ENCODE results near the gene KCNQ5.

The KCNQ5 gene

DNA sequence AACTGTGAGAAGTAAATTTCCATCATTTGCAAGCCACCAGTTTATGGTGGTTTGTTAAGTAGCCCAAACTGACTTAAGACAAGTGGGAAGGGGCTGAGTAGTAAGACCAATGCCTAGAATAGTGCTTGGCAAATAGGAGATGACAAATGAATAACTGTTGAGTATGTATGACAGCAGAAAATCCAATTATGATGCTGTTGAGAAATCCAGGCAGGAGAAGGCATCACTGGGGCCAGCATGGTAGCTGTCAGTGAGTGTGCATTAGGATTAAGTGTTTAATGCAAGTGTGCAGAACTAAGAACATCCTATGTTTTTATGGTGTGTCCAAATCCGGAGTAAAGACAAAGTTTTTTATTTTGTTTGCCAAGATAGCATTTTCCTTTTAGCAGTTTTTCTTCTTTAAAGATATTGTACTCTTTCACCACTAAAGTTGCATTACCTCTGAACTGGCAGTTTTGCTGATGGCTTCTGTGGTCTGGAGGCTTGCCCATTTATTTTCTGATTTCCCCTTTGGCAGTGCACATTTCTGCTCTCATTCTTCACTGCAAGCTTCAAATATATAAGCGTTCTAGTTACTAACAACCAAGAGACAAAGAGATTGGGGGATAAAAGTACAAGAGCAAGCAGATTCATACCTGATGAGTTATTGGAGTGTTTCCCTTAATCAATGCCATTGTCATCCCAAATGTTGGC lies 289.7 kb downstream of the KCNQ5 start:
- no peaks in the 10 kb centered on the region for H3K9me3 ChIP-seq (ENCODE audit: low read length)
- H3K9ac ChIP-seq (ENCODE audit: low read length), result no peak overlapping the region
- H3K27ac ChIP-seq (ENCODE audit: low read depth, low read length, poor library complexity, severe bottlenecking), result no peak overlapping the region
- H3F3A ChIP-seq (ENCODE audit: insufficient read depth, low read length), result no peaks in the 10 kb centered on the region; the same call in 1 of the 2 replicates
- no peak overlapping the region for H2AFZ ChIP-seq (ENCODE audit: low read length)
- no peaks in the 10 kb centered on the region for H3K9me2 ChIP-seq (ENCODE audit: low read depth, low read length)
- no peak overlapping the region for H3K4me2 ChIP-seq (ENCODE audit: low read length)
- H4K20me1 ChIP-seq (ENCODE audit: insufficient read depth, low read length), result no peaks in the 10 kb centered on the region
- no peak for TF ChIP-seq EZH2 (IDR thresholded peaks at IDR 0.05; ENCODE audit: borderline replicate concordance, low read length)
- TF ChIP-seq, protein P1, sequence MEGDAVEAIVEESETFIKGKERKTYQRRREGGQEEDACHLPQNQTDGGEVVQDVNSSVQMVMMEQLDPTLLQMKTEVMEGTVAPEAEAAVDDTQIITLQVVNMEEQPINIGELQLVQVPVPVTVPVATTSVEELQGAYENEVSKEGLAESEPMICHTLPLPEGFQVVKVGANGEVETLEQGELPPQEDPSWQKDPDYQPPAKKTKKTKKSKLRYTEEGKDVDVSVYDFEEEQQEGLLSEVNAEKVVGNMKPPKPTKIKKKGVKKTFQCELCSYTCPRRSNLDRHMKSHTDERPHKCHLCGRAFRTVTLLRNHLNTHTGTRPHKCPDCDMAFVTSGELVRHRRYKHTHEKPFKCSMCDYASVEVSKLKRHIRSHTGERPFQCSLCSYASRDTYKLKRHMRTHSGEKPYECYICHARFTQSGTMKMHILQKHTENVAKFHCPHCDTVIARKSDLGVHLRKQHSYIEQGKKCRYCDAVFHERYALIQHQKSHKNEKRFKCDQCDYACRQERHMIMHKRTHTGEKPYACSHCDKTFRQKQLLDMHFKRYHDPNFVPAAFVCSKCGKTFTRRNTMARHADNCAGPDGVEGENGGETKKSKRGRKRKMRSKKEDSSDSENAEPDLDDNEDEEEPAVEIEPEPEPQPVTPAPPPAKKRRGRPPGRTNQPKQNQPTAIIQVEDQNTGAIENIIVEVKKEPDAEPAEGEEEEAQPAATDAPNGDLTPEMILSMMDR (IDR thresholded peaks at IDR 0.05; ENCODE audit: low read length), result no peak
- peaks cover 9% of the 10 kb centered on the region for H3K4me1 ChIP-seq (ENCODE audit: insufficient read depth, low read length, severe bottlenecking)
- H3K27me3 ChIP-seq (ENCODE audit: insufficient read depth, low read length), result no peaks in the 10 kb centered on the region
- no peaks in the 10 kb centered on the region for H3K36me3 ChIP-seq (ENCODE audit: insufficient read depth, low read length)
- no peak overlapping the region for H3K4me3 ChIP-seq (ENCODE audit: low read depth, low read length, poor library complexity, severe bottlenecking)
- peaks cover 5% of the 10 kb centered on the region; the same call in 1 of the 2 replicates for H3K79me2 ChIP-seq (ENCODE audit: insufficient read depth, low read length)

DNA sequence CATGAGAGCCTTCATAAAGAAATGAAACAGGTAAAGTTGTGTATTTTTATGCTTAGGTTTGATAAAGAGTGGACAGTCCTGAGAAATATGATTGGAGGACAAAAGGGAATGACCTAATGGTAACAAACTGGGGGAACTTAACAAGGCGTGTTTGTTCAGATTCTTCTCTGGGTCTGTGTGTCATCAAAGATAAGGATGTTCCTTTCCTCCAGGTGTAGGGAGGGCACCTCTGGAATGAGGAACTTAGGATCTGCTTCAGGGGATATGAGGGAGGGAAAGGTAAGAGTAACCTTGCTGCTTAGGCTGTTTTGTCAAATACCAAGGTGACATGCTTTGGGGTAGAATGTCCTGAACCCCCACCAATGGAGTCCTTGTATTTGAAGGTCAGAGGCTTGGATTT lies 291.9 kb downstream of the KCNQ5 start:
- TF ChIP-seq, protein P1 (IDR thresholded peaks at IDR 0.05; ENCODE audit: low read length), result no peak
- no peak for TF ChIP-seq EZH2 (IDR thresholded peaks at IDR 0.05; ENCODE audit: borderline replicate concordance, low read length)
- Histone ChIP-seq H3K27ac (ENCODE audit: low read depth, low read length, poor library complexity, severe bottlenecking) (no peak overlapping the region), H3K9ac (ENCODE audit: low read length) (no peak overlapping the region), H3K4me2 (ENCODE audit: low read length) (no peak overlapping the region), H3K9me2 (ENCODE audit: low read depth, low read length) (no peaks in the 10 kb centered on the region), H3K27me3 (ENCODE audit: insufficient read depth, low read length) (no peaks in the 10 kb centered on the region), H3K36me3 (ENCODE audit: insufficient read depth, low read length) (no peaks in the 10 kb centered on the region), H3K4me1 (ENCODE audit: insufficient read depth, low read length, severe bottlenecking) (peaks cover 9% of the 10 kb centered on the region), H3K9me3 (ENCODE audit: low read length) (no peaks in the 10 kb centered on the region), H3F3A (ENCODE audit: insufficient read depth, low read length) (no peaks in the 10 kb centered on the region), H4K20me1 (ENCODE audit: insufficient read depth, low read length) (no peaks in the 10 kb centered on the region), H2AFZ (ENCODE audit: low read length) (no peak overlapping the region), H3K79me2 (ENCODE audit: insufficient read depth, low read length) (no peaks in the 10 kb centered on the region), H3K4me3 (ENCODE audit: low read depth, low read length, poor library complexity, severe bottlenecking) (no peak overlapping the region)

DNA sequence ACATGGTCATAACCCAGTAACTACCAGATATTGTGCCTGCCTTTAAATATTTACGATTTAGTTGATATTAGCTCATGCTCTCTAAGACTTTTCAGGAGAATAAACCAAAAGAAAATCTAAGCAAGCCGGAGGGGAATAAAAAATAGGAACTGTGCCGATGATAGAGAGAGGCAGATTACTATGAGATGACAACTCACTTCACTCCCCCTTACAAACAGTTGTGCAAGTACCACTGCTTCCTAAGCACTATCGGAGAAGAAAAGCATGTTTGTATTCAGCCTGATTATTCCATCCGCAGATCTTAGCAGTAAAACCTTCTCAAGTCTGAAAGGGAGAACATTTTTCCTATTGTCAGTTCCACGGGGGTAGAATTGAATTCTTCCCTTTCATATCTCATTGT lies 294.4 kb downstream of the KCNQ5 start:
- Histone ChIP-seq H3K9me2 (ENCODE audit: low read depth, low read length) (no peaks in the 10 kb centered on the region), H4K20me1 (ENCODE audit: insufficient read depth, low read length) (no peaks in the 10 kb centered on the region), H3K36me3 (ENCODE audit: insufficient read depth, low read length) (no peaks in the 10 kb centered on the region), H3F3A (ENCODE audit: insufficient read depth, low read length) (no peaks in the 10 kb centered on the region), H3K4me1 (ENCODE audit: insufficient read depth, low read length, severe bottlenecking) (peaks cover 7% of the 10 kb centered on the region), H2AFZ (ENCODE audit: low read length) (no peak overlapping the region), H3K4me2 (ENCODE audit: low read length) (no peak overlapping the region), H3K79me2 (ENCODE audit: insufficient read depth, low read length) (no peaks in the 10 kb centered on the region), H3K4me3 (ENCODE audit: low read depth, low read length, poor library complexity, severe bottlenecking) (no peak overlapping the region), H3K27me3 (ENCODE audit: insufficient read depth, low read length) (no peaks in the 10 kb centered on the region), H3K9me3 (ENCODE audit: low read length) (no peaks in the 10 kb centered on the region), H3K27ac (ENCODE audit: low read depth, low read length, poor library complexity, severe bottlenecking) (no peak overlapping the region), H3K9ac (ENCODE audit: low read length) (no peak overlapping the region)
- TF ChIP-seq, protein P1 (IDR thresholded peaks at IDR 0.05; ENCODE audit: low read length), result no peak
- no peak for TF ChIP-seq EZH2 (IDR thresholded peaks at IDR 0.05; ENCODE audit: borderline replicate concordance, low read length)
